K562 (cell line): Measurements from ENCODE around the gene PIN1. TPM values are rescaled to one million over a fixed set of nuclear protein-coding genes. Genes with fewer than 3 reads are reported as not detected.
A peak's percentile ranks its signal among the peaks of the same experiment; 100 is the strongest.

Experiments used
- AFF4 ChIP-seq: sonication (generic); formaldehyde crosslinking; IDR thresholded peaks from 2 replicates; pipeline ENCODE4 v1.8.0; 2023; ENCODE audit warnings: mild to moderate bottlenecking, missing genetic modification reagents
- CHCHD3 ChIP-seq: fragments of 250-450 bp; sonication (Bioruptor Pico); IDR thresholded peaks from 2 replicates; pipeline ENCODE4 v2.1.2; 2022; ENCODE audit warnings: mild to moderate bottlenecking
- EP400 ChIP-seq: fragments of 450-650 bp; IDR thresholded peaks from 2 replicates; pipeline ENCODE4 v1.6.1; 2017; ENCODE audit warnings: antibody characterized with exemption, mild to moderate bottlenecking, moderate library complexity
- FIP1L1 ChIP-seq: fragments of 200-400 bp; formaldehyde crosslinking; IDR thresholded peaks from 2 replicates; pipeline ENCODE4 v1.6.1; 2018; ENCODE audit warnings: mild to moderate bottlenecking, low read depth, low read length; ENCODE audit not compliant: poor library complexity, severe bottlenecking
- HBP1 ChIP-seq: fragments of 450-650 bp; formaldehyde crosslinking; IDR thresholded peaks from 2 replicates; pipeline ENCODE4 v1.4.0; 2022; ENCODE audit warnings: missing genetic modification characterization
- HMG20B ChIP-seq: fragments of 250-450 bp; sonication (Bioruptor Pico); IDR thresholded peaks from 2 replicates; pipeline ENCODE4 v1.5.0; 2021; ENCODE audit warnings: mild to moderate bottlenecking
- HNRNPUL1 ChIP-seq: fragments of 200-400 bp; formaldehyde crosslinking; IDR thresholded peaks from 2 replicates; pipeline ENCODE4 v1.6.1; 2017; ENCODE audit warnings: low read length
- KLF6 ChIP-seq: fragments of 250-450 bp; sonication (Bioruptor Pico); IDR thresholded peaks from 2 replicates; pipeline ENCODE4 v1.4.0; 2020; ENCODE audit warnings: mild to moderate bottlenecking, moderate library complexity, borderline replicate concordance
- MITF ChIP-seq: IDR thresholded peaks from 2 replicates; pipeline ENCODE4 v1.6.1; 2014; ENCODE audit warnings: antibody characterized with exemption
- NFATC3 ChIP-seq: fragments of 450-650 bp; IDR thresholded peaks from 2 replicates; pipeline ENCODE4 v1.6.1; 2017; ENCODE audit warnings: mild to moderate bottlenecking
- NFE2L1 ChIP-seq: fragments of 450-650 bp; IDR thresholded peaks from 2 replicates; pipeline ENCODE4 v1.6.1; 2016; ENCODE audit warnings: missing genetic modification characterization, low read depth, mild to moderate bottlenecking, missing compliant biosample characterization, moderate library complexity, borderline replicate concordance
- NFYB ChIP-seq: IDR thresholded peaks from 2 replicates; pipeline ENCODE4 v1.6.1; 2011; ENCODE audit warnings: mild to moderate bottlenecking, moderate library complexity; ENCODE audit not compliant: insufficient read length; ENCODE audit errors: extremely low read depth
- SIRT6 ChIP-seq: IDR thresholded peaks from one replicate; pipeline ENCODE4 v1.6.1; 2012; ENCODE audit warnings: low read depth, mild to moderate bottlenecking, control low read depth, inconsistent platforms, low read length, moderate library complexity
- SRF ChIP-seq, 2 experiments: fragments of 250-450, 450-650 bp in 1 of 2; sonication (Bioruptor Pico) in 1 of 2; sonication (generic) in 1 of 2; formaldehyde crosslinking; IDR thresholded peaks; 2 replicates each; pipeline versions ENCODE4 v1.5.0 to v1.5.1; 2020 to 2022; ENCODE audit warnings: mild to moderate bottlenecking in 1 of 2, missing genetic modification reagents in 1 of 2
- TCF3 ChIP-seq: sonication (generic); formaldehyde crosslinking; IDR thresholded peaks from 2 replicates; pipeline ENCODE4 v1.4.0; 2020; ENCODE audit warnings: mild to moderate bottlenecking, missing genetic modification reagents
- ZBED1 ChIP-seq: IDR thresholded peaks from 2 replicates; pipeline ENCODE4 v1.6.1; 2014
- ZBTB26 ChIP-seq: fragments of 450-650 bp; formaldehyde crosslinking; IDR thresholded peaks from 2 replicates; pipeline ENCODE4 v1.4.0; 2022; ENCODE audit warnings: missing genetic modification characterization
- ZFPM2 ChIP-seq: fragments of 250-450 bp; sonication (Bioruptor Pico); IDR thresholded peaks from 2 replicates; pipeline ENCODE4 v1.5.1; 2022; ENCODE audit warnings: mild to moderate bottlenecking
- ZNF766 ChIP-seq: fragments of 200-800 bp; sonication (Bioruptor generic); conservative IDR thresholded peaks from 2 replicates; pipeline ENCODE4 v1.6.1; 2016; ENCODE audit warnings: missing genetic modification characterization, missing compliant biosample characterization
- polyA plus RNA-seq, 8 experiments: library from polyadenylated mRNA; depleted of rRNA in 4 of 8; stranded (reverse) in 5 of 8; unstranded in 3 of 8; fragments of >200 nt; fragmentation: Nextera tagmentation in 2 of 8; fragmentation: Illumina TruSeq in 1 of 8; extraction: Ambion mirVana in 2 of 8; extraction: Trizol in 1 of 8; gene quantifications; 2 replicates each; pipeline versions ENCODE4 v1.2.1 to v1.2.3, GENCODE V29; 2011 to 2014; ENCODE audit warnings: inconsistent platforms in 1 of 8, missing spikeins in 1 of 8
- total RNA-seq, 7 experiments: library from RNA; depleted of rRNA in 6 of 7; stranded (reverse); fragments of >200 nt in 6 of 7; fragmentation: Illumina TruSeq in 2 of 7; extraction: Trizol in 2 of 7; gene quantifications; 2 replicates each; pipeline versions ENCODE4 v1.2.1 to v1.2.3, GENCODE V29; 2011 to 2021; ENCODE audit warnings: low replicate concordance in 1 of 7

The PIN1 gene
- total and polyA plus RNA-seq, 9 of the 15 experiments (the other 6 are each of a cell fraction or from before 2014, with no cell fraction given) = 1.6 to 178 (median 42.5) TPM

GRCh38 chr19:9792206-9793070 lies 42.7 kb upstream of the PIN1 start (continued):
- TF ChIP-seq AFF4 (no peak), SRF (CRISPR knock-in tag; IDR thresholded peaks at IDR 0.05) (no peak), HNRNPUL1 (no peak), ZNF766 (CRISPR knock-in tag) (no peak; the same call in 1 of the 2 replicates), ZFPM2 (CRISPR knock-in tag) (no peak), NFATC3 (no peak), NFE2L1 (tag) (no peak), EP400 (peak; percentile 86; the same call in 1 of the 2 replicates), MITF (no peak), NFYB (no peak), TCF3 (CRISPR knock-in tag) (no peak), HBP1 (CRISPR knock-in tag) (no peak), CHCHD3 (CRISPR knock-in tag) (no peak), SIRT6 (no peak), ZBTB26 (CRISPR knock-in tag) (no peak), HMG20B (CRISPR knock-in tag) (no peak), KLF6 (no peak), FIP1L1 (no peak), ZBED1 (no peak)
